ENCODE results near the gene TMEM270.

- TF ChIP-seq ATF2 (CRISPR knock-in tag; IDR thresholded peaks at IDR 0.05; ENCODE audit: borderline replicate concordance, low read depth) (no peak), CTCF (IDR thresholded peaks at IDR 0.05) (no peak), TEAD4 (CRISPR knock-in tag; IDR thresholded peaks at IDR 0.05) (no peak), SMAD4 (CRISPR knock-in tag; IDR thresholded peaks at IDR 0.05) (no peak), GABPB1 (CRISPR knock-in tag; IDR thresholded peaks at IDR 0.05) (no peak), MXD4 (CRISPR knock-in tag; IDR thresholded peaks at IDR 0.05; ENCODE audit: borderline replicate concordance) (no peak), NFYB (CRISPR knock-in tag; conservative IDR thresholded peaks at IDR 0.05; ENCODE audit: low read depth) (no peak), CREB1 (CRISPR knock-in tag; IDR thresholded peaks at IDR 0.05) (no peak)
- TF ChIP-seq, protein P1, sequence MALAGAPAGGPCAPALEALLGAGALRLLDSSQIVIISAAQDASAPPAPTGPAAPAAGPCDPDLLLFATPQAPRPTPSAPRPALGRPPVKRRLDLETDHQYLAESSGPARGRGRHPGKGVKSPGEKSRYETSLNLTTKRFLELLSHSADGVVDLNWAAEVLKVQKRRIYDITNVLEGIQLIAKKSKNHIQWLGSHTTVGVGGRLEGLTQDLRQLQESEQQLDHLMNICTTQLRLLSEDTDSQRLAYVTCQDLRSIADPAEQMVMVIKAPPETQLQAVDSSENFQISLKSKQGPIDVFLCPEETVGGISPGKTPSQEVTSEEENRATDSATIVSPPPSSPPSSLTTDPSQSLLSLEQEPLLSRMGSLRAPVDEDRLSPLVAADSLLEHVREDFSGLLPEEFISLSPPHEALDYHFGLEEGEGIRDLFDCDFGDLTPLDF (CRISPR knock-in tag; IDR thresholded peaks at IDR 0.05), result no peak
- TF ChIP-seq, protein P2, sequence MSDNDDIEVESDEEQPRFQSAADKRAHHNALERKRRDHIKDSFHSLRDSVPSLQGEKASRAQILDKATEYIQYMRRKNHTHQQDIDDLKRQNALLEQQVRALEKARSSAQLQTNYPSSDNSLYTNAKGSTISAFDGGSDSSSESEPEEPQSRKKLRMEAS (CRISPR knock-in tag; IDR thresholded peaks at IDR 0.05), result no peak
- TF ChIP-seq, protein P3, sequence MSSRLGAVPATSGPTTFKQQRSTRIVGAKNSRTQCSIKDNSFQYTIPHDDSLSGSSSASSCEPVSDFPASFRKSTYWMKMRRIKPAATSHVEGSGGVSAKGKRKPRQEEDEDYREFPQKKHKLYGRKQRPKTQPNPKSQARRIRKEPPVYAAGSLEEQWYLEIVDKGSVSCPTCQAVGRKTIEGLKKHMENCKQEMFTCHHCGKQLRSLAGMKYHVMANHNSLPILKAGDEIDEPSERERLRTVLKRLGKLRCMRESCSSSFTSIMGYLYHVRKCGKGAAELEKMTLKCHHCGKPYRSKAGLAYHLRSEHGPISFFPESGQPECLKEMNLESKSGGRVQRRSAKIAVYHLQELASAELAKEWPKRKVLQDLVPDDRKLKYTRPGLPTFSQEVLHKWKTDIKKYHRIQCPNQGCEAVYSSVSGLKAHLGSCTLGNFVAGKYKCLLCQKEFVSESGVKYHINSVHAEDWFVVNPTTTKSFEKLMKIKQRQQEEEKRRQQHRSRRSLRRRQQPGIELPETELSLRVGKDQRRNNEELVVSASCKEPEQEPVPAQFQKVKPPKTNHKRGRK (CRISPR knock-in tag; IDR thresholded peaks at IDR 0.05; ENCODE audit: borderline replicate concordance), result no peak
- TF ChIP-seq, protein P4, sequence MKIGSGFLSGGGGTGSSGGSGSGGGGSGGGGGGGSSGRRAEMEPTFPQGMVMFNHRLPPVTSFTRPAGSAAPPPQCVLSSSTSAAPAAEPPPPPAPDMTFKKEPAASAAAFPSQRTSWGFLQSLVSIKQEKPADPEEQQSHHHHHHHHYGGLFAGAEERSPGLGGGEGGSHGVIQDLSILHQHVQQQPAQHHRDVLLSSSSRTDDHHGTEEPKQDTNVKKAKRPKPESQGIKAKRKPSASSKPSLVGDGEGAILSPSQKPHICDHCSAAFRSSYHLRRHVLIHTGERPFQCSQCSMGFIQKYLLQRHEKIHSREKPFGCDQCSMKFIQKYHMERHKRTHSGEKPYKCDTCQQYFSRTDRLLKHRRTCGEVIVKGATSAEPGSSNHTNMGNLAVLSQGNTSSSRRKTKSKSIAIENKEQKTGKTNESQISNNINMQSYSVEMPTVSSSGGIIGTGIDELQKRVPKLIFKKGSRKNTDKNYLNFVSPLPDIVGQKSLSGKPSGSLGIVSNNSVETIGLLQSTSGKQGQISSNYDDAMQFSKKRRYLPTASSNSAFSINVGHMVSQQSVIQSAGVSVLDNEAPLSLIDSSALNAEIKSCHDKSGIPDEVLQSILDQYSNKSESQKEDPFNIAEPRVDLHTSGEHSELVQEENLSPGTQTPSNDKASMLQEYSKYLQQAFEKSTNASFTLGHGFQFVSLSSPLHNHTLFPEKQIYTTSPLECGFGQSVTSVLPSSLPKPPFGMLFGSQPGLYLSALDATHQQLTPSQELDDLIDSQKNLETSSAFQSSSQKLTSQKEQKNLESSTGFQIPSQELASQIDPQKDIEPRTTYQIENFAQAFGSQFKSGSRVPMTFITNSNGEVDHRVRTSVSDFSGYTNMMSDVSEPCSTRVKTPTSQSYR (CRISPR knock-in tag; IDR thresholded peaks at IDR 0.05), result no peak
These were observed 29.4 kb upstream of the TMEM270 start for GRCh38 chr7:73831584-73831833.

Measured in WTC11 (cell line).